ENCODE measurements around the gene MSANTD1. TPM values are rescaled to one million over a fixed set of nuclear protein-coding genes. Genes with fewer than 3 reads are reported as not detected.

MSANTD1 gene
- total RNA-seq, 2 experiments from 2014 or later: 0.60 to 0.65 TPM

GRCh38 chr4:3257556-3258482 lies 8.9 kb downstream of the MSANTD1 start:
- Mint-ChIP-seq H3K36me3 (ENCODE audit: low read depth) (no peaks in the 10 kb centered on the region), H3K27ac (no peak overlapping the region), H3K9me3 (no peaks in the 10 kb centered on the region), H3K4me1 (no peaks in the 10 kb centered on the region), H3K4me3 (no peak overlapping the region), H3K27me3 (no peaks in the 10 kb centered on the region)
- ChIA-PET CTCF (no interaction called here), POLR2A (no interaction called here)
- no peak for DNase-seq

- H3K9me3 Mint-ChIP-seq: no peaks in the 10 kb centered on the region
- H3K4me3 Mint-ChIP-seq: no peak overlapping the region
- DNase-seq: no peak
- no peaks in the 10 kb centered on the region for H3K27me3 Mint-ChIP-seq
- POLR2A ChIA-PET: no interaction called here
- H3K4me1 Mint-ChIP-seq: no peaks in the 10 kb centered on the region
- H3K27ac Mint-ChIP-seq: no peak overlapping the region
- CTCF ChIA-PET: no interaction called here
- no peaks in the 10 kb centered on the region for H3K36me3 Mint-ChIP-seq (ENCODE audit: low read depth)
Observed at GRCh38 chr4:3261411-3262207, 12.7 kb downstream of the MSANTD1 start.

GRCh38 chr4:3262208-3263052 lies 13.5 kb downstream of the MSANTD1 start:
- no peak for DNase-seq
- Mint-ChIP-seq H3K4me3 (no peak overlapping the region), H3K4me1 (no peaks in the 10 kb centered on the region), H3K27ac (no peak overlapping the region), H3K9me3 (no peaks in the 10 kb centered on the region), H3K27me3 (no peaks in the 10 kb centered on the region), H3K36me3 (ENCODE audit: low read depth) (no peaks in the 10 kb centered on the region)
- ChIA-PET CTCF (no interaction called here), POLR2A (no interaction called here)

- Mint-ChIP-seq H3K9me3 (no peaks in the 10 kb centered on the region), H3K36me3 (ENCODE audit: low read depth) (no peaks in the 10 kb centered on the region), H3K27me3 (no peaks in the 10 kb centered on the region), H3K4me1 (no peaks in the 10 kb centered on the region), H3K27ac (no peak overlapping the region), H3K4me3 (no peak overlapping the region)
- ChIA-PET CTCF (no interaction called here), POLR2A (no interaction called here)
- no peak for DNase-seq
Observed at GRCh38 chr4:3263053-3263875, 14.3 kb downstream of the MSANTD1 start.

GRCh38 chr4:3263876-3264193 lies 14.9 kb downstream of the MSANTD1 start:
- Mint-ChIP-seq H3K27me3 (no peaks in the 10 kb centered on the region), H3K36me3 (ENCODE audit: low read depth) (no peaks in the 10 kb centered on the region), H3K4me1 (no peaks in the 10 kb centered on the region), H3K4me3 (no peak overlapping the region), H3K9me3 (no peaks in the 10 kb centered on the region), H3K27ac (no peak overlapping the region)
- no peak for DNase-seq
- CTCF ChIA-PET: no interaction called here
- POLR2A ChIA-PET: no interaction called here

GRCh38 chr4:3266076-3266475 lies 17.1 kb downstream of the MSANTD1 start:
- no peak for DNase-seq
- no peaks in the 10 kb centered on the region for H3K9me3 Mint-ChIP-seq
- H3K27me3 Mint-ChIP-seq: no peaks in the 10 kb centered on the region
- ChIA-PET POLR2A (no interaction called here), CTCF (no interaction called here)
- H3K27ac Mint-ChIP-seq: no peak overlapping the region
- H3K4me3 Mint-ChIP-seq: no peak overlapping the region
- H3K36me3 Mint-ChIP-seq (ENCODE audit: low read depth): no peaks in the 10 kb centered on the region
- H3K4me1 Mint-ChIP-seq: no peaks in the 10 kb centered on the region

GRCh38 chr4:3267576-3268394 lies 18.8 kb downstream of the MSANTD1 start:
- Mint-ChIP-seq H3K4me3 (no peak overlapping the region), H3K27me3 (peaks cover 9% of the 10 kb centered on the region), H3K36me3 (ENCODE audit: low read depth) (no peaks in the 10 kb centered on the region), H3K9me3 (no peaks in the 10 kb centered on the region), H3K27ac (no peak overlapping the region), H3K4me1 (no peaks in the 10 kb centered on the region)
- POLR2A ChIA-PET: no interaction called here
- no peak for DNase-seq
- CTCF ChIA-PET: no interaction called here

- DNase-seq: no peak
- POLR2A ChIA-PET: no interaction called here
- H3K4me3 Mint-ChIP-seq: no peak overlapping the region
- no peaks in the 10 kb centered on the region for H3K36me3 Mint-ChIP-seq (ENCODE audit: low read depth)
- peaks cover 10% of the 10 kb centered on the region for H3K27me3 Mint-ChIP-seq
- H3K9me3 Mint-ChIP-seq: no peaks in the 10 kb centered on the region
- CTCF ChIA-PET: no interaction called here
- no peak overlapping the region for H3K27ac Mint-ChIP-seq
- H3K4me1 Mint-ChIP-seq: peaks cover 2% of the 10 kb centered on the region
Observed at GRCh38 chr4:3268395-3269104, 19.6 kb downstream of the MSANTD1 start.

- peaks cover 12% of the 10 kb centered on the region for H3K27me3 Mint-ChIP-seq
- peaks cover 2% of the 10 kb centered on the region for H3K4me1 Mint-ChIP-seq
- H3K36me3 Mint-ChIP-seq (ENCODE audit: low read depth): no peaks in the 10 kb centered on the region
- POLR2A ChIA-PET: no interaction called here
- no peak for DNase-seq
- no peak overlapping the region for H3K27ac Mint-ChIP-seq
- CTCF ChIA-PET: no interaction called here
- H3K4me3 Mint-ChIP-seq: no peak overlapping the region
- no peaks in the 10 kb centered on the region for H3K9me3 Mint-ChIP-seq
Observed at GRCh38 chr4:3269105-3269927, 20.4 kb downstream of the MSANTD1 start.

- CTCF ChIA-PET: interaction anchor here (0.6 to 1.3 kb wide), 2 partner anchors 162 to 1363 kb away, joined by 3 read pairs; no protein-coding TSS in a partner anchor
- POLR2A ChIA-PET: no interaction called here
- Mint-ChIP-seq H3K27ac (no peak overlapping the region), H3K9me3 (no peaks in the 10 kb centered on the region), H3K27me3 (peaks cover 12% of the 10 kb centered on the region), H3K36me3 (ENCODE audit: low read depth) (no peaks in the 10 kb centered on the region), H3K4me1 (peaks cover 2% of the 10 kb centered on the region), H3K4me3 (no peak overlapping the region)
- no peak for DNase-seq
Observed at GRCh38 chr4:3269991-3270611, 21.1 kb downstream of the MSANTD1 start.
